Activated CD4-positive, alpha-beta T cell treated with anti-CD3 and anti-CD28 coated beads, Interleukin-2, Interleukin-4, amounts not matched to agents 100 ng/mL and 50 ng/mL, durations not matched to agents 16 hours and 8 hours (primary cell): ENCODE measurements around the gene GSTM4.
A peak's percentile ranks its signal among the peaks of the same experiment; 100 is the strongest.

Experiments used
- DNase-seq: peaks from one replicate; pipeline ENCODE4 v3.0.0-alpha.2; 2020; ENCODE audit warnings: low spot score

GSTM4 gene

DNA sequence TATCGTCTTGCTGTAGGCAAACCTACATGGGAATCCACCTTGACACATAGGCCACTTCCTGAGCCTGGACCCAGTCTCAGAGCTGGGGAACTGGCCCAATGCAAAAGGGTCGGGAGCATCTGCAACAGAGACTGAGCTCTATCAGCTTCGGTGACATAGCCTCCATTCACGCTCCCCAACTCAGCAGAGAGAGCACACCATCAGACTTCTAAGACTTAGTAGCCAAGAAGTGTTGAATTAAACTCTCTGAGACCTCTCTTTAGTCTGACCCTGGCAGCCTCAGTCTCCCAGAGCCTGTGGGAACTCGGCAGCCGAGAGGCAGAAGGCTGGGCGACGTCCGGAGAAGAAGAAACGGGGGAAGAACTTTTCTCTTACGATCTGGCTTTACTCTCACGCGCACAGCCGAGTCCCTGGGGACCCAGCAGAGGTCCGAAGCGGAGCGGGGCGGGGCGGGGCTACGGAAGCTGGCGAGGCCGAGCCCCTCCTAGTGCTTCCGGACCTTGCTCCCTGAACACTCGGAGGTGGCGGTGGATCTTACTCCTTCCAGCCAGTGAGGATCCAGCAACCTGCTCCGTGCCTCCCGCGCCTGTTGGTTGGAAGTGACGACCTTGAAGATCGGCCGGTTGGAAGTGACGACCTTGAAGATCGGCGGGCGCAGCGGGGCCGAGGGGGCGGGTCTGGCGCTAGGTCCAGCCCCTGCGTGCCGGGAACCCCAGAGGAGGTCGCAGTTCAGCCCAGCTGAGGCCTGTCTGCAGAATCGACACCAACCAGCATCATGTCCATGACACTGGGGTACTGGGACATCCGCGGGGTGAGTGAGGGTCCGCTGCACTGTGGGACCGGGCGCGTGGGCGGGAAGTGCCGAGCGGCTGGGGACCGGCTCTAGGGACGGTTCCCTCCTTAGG is at the start of gene GSTM4:
Gene GSTM4, plus strand, starts transcription at position 485 of the 905 bp plus-strand sequence. Its CDS starts 291 bp downstream, at position 776.
- DNase-seq, result peak; percentile 63

DNA sequence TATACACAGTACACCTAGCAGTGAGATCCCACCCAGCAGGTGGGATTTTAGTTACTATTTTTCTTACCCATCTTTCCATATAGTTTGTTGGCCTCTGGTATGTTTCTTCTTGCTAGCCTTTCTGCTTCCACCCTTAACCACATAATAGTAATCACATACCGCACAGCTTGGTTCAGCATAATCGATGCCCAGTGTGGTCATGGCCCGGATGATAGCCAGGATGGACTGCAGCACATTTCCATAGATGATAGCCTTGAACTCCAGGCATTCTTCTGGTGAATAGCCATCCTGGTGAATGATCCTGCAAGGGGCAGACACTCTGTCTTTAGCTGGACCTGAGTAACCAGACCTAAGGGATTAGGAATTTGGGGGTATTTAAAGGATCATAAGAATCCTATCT is 46.0 kb upstream of the GSTM4 start:
- DNase-seq, result no peak

DNA sequence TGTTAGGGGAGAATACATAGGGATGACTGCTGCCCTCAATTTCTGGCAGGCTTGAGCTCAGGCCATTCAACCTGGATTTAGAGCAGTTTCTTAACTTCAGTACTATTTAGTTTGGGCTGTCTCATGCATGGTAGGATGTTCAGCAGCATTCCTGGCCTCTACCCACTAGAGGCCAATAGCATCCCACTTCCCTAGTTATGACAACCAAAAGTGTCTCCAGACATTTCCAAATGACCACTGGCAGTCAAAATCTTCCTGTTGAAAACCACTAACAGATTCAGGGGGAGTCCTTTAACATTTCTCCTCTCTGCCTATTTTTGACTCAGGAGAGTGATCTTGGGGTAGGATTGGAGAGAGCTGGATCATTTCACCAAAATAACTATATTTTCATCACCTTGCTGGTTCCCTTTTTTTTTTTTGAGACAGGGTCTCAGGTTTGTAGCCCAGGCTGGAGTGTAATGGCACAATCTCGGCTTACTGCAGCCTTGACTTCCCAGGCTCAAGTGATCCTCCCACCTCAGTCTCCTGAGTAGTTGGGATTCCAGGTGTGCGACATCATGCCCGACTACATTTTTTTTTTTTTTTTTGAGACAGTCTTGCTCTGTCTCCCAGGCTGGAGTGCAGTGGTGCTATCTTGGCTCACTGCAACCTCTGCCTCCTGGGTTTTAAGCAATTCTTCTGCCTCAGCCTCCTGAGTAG is 45.1 kb upstream of the GSTM4 start:
- DNase-seq, result no peak

DNA sequence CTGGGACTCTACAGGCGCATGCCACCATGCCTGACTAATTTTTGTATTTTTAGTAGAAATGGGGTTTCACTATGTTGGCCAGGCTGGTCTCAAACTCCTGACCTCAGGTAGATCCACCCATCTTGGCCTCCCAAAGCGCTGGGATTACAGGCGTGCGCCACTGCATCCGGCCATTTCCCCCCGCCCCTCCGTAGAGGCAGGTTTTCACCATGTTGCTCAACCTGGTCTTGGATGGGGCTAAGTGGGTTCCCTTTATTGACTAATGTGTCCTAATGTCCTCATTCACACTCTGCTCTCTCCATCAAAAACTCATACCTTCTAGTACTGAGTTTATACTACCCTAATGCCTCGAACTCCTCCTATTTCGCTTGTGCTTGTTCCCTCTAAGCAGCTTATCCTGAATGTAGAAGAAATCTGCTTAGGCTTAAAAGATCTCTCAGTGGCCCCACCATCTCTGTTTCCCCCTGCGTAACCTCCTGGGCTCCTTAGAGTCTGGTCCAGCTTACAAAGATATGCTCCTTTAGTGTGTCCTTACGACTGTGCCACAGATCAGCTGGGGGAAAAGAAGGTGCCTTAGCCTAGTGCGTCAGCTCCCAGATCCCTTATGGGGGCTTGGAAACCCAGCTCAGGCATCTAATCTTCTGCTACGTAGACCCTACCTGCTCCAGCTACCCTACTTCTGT is 44.5 kb upstream of the GSTM4 start:
- no peak for DNase-seq

DNA sequence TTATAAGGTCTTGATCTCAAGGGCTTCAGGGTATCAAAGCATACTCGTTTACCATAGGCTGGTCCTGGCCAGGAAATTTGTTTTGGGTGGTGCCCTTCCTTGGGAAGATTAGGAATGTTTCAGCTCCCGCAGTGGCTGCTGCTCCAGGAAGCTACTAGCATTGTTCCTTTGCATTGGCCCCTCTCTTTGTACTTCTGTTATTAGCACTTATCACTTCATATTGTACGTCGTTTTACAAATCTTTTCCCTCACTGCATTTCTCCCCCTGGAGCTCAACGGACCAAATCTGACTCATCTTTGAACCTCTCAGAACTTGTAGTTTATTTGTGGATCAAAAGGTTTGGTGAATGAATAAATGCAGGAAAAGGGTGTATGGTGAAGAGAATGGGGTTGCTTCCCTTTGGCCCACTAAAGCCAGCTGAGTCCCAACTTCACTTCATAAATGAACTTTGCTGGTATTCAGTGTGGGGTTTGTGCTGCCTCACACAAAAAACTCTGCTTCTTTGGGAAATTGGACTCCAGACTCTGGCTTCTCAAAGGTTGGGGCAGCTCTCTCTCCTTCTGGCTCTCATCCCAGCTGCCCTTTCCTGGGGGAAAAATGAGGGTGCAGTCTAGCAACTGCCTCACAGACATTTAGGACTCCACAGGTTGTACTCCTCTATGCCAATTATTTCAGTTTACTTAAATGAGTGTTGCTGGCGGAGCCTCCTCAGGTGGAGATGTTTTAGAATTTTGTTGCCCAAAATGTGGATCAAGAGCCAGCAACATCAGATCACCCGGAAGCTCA is 42.3 kb upstream of the GSTM4 start:
- DNase-seq, result no peak

DNA sequence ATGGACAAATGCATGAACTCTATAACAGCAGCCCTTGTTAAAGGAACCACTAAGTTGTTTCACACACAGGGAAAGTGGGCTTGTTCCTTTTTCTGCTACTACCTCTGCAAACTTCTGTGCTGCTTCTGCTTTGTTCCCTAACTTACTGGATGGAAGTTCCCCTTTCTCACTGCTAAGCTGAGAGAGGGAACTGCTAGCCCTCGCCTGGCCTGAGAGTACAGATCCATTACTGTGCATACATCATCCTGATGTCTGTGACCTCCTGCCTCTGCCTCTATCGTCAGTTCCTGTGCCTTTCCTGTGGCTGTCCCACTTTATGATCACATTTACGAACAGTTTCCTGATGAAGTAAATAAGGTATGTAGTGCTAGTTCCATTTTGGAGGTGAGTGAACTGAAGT is 40.0 kb upstream of the GSTM4 start:
- no peak for DNase-seq

DNA sequence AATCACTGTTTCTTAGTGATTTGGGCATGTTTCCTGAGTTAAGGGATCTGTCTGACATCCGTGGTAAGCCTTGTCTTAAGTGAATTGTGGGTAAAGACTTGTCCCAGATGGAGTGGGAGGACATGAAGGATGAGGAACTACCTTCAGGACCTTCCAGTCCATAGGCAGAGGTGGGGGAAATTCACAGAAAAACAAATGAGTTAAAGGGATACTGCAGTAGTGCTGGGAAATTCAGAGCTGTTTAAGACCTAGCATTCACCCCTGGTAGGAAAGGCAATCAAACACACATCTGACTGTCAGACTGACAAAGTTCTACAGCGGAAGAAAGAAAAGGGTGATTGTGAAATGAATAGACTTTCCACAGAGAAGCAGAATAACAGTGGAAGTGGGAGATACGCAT is 39.5 kb upstream of the GSTM4 start:
- DNase-seq, result no peak

DNA sequence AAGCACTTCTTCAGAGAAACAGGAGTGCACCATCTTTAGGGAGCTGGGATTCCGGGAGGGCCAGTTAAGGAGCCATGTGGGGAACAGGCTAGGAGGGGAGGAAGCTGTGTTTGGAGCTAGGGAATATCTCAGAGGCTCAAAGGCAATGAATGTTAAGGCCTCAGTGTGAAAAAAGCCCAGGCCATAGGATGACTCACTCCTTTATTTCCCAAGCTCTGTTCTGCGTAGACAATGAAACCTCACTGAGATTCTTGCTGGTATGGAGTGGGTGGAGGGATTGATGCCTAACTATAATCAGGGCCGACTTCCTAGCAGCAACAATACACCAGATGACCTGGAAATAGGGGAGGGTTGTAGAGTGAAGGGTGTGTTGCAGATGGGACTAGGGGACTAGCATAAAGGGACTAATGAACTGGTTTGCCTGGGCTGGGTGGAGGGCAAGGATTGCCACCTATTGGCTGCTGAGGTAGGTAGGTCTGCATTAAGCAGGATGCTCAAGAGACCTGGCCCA is 38.6 kb upstream of the GSTM4 start:
- no peak for DNase-seq

DNA sequence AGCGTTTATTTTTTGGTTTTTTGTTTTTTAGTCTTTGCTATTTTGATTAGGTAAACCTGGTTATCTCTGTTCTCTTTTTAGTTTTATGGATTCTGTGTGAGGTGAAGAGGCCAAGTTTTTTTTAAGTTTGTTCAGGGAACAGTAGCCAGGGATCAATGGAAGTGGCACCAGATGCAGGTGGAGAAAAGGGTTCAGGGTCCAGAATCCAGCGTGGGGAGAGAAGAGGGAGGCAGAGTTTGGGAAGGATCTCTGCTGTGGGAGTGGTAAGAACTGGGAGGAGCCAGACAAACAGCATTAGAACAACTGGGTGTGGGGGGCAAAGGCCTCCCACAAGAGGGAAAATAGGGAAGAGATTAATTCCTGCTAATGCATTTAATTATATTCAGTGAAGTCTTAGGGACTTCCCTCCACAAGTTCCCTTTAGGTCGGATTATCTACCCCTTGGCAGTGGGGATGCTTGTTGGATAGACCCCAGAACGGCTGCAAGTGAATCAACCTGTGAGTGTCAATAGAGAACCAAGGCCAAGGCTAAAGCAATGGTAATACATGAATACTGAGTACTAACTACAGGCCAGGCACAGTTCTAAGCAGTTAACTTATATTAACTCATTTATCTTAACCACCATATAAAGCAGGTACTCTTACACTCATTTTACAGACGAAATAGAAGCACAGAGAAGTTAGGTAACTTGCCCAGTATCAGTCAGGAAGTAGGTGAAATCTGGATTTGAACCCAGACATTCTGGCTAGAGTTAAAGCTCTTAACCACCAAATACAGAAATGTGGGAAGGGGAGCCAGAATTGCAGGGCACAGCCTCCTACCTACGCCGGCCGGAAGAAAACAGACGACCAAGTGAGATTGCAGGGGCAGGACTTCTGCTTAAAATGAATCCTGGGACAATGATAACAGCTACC is 37.0 kb upstream of the GSTM4 start:
- DNase-seq, result no peak

DNA sequence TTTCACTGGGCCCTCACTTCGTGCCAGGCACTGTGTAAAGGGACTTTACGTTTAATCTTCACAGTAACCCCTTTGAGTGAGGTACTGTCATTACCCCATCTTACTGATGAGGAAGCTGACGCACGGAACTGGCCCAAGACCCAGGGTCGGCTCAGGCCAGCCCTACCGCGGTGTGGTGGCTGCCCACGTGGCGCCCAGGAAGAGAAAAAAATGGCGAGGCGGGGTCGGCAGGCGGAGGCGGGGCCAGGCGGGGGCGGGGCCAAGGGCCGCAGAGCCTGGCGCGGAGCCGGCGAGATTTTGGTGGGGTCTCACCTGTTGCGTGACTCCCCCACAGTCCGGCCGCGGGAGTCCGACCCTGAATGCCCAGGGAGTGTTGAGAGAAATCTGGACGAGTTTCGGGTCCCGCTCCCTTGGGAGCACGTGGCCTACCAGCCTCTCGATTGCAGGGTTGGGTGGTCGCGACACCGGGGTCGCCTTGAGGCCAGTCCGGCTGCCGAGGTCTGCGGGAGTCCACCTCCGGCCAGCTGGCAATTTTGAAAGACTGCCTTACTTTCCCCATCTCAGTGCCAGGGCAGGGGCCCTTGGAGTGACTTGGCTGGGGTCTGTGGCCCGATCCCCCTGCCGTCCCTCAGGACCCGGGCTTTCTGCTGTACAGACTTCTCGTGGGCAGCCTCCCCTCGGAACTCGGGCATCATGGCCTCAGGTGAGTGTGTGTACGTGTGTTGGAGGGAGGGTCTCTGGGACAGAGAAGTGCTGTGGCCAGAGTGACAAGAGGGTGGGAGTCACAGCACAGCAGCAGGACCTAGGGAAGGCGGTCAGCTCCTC is 36.1 kb upstream of the GSTM4 start, which contains the start of the genes AMPD2 and GNAT2:
Gene AMPD2, plus strand, starts transcription at position 262 of the 825 bp plus-strand sequence. CDS start 1,339 bp downstream, outside the sequence.
Gene GNAT2, minus strand, starts transcription at position 41 of the 825 bp plus-strand sequence. CDS start 6,746 bp downstream, outside the sequence.
- peak; percentile 82 for DNase-seq

DNA sequence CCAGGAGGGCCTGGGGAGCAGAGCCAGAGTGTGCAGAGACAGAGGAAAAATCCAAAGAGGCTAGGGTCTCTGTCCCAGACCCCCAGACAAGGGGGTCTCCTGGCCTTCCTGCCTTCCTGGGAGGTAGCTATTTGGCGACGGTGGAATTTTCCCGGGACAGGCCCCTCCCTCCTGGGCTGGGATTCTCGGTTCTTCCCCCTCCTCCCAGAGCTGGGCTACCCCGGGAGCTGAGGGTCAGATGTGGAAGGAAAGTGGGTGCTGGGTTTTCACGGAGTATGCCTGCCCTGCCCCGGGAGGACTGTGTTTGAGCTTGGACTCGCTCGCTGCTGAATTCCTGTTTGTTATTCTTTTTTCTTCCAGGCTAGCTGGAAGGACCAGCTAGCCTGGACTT is 35.5 kb upstream of the GSTM4 start:
- no peak for DNase-seq

DNA sequence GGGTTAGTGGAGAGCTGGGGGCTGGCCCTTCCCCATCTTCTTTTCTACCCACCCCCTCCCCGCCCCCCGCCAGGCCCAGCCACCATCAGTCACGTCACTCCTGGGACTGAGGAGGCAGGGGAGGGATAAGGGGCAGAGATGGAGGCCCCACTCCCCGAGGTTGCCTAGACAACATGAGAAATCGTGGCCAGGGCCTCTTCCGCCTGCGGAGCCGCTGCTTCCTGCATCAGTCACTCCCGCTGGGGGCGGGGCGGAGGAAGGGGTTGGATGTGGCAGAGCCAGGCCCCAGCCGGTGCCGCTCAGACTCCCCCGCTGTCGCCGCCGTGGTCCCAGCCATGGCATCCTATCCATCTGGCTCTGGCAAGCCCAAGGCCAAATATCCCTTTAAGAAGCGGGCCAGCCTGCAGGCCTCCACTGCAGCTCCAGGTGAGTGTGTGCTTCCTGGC is 35.0 kb upstream of the GSTM4 start:
- peak; percentile 98 for DNase-seq

DNA sequence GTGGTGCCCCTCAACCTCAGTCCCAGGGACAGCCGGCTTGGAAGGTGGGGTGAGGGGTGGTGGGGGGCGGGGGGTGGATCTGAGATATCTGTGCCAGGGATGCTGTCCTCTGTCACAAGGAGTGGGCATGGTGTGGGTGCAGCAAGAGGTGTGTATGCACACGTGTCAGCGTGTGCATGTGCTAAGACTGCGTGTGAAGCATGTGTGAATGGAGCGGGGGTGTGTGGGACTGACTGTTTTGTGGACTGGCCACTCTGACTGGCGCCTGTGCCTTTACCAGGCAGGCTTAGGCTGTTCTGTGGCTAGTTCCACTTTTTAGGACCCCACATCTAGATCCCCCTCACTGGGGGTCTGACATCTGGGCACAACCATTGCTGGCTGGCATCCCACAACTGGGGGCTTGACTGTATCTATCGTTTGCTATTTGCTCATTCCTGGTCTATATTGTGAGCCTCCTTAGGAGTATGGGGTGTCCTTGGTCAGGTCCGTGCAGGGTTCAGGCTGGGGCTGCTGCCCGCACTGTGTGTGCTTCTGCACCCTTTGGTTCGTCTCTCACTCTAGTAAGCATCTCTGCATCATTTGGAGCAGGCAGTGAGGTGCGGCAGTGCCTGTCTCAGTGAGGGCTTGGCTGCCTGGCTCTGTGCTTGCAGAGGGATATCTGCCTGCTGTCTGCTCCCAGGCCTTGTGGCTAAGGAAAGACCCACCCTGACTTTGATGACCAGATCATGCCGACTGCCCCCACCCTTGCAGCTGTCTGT is 34.3 kb upstream of the GSTM4 start:
- DNase-seq, result no peak

DNA sequence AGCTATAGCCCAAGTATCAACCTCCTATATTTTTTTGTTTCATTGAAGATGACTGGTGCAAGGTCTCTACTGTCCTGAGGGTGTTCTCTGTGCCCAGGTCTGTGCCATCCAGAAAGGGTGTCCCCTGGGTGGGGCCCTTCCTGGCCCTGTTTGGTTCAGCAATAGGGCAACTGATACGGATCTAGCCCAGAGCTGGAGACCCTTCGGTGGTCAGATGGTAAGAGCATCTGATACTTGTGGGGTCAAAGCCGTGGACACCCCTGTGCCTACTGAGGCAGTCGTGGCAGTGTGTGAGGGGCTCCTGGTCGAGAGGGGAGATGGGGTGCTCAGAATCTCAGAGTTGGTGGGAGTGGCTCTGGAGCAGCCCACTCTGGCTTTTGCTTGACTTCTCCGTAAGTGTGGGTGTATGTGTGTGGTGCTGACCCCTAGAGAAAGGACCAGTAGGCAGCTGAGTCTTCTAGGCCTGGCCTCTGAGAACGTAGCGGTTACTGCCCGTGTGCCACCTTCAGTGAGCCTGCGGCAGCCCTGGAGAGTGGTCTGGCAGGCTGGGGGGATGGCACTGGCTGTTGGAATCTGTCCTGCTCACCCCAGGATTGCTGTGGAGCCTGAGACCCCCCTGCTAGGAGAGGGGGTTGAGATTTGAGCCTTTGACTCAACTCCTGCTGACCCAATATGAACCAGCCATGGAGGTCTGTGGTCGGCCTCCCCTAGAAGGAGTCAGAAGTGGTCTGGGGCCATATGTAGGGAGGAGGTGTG is 33.6 kb upstream of the GSTM4 start:
- no peak for DNase-seq

DNA sequence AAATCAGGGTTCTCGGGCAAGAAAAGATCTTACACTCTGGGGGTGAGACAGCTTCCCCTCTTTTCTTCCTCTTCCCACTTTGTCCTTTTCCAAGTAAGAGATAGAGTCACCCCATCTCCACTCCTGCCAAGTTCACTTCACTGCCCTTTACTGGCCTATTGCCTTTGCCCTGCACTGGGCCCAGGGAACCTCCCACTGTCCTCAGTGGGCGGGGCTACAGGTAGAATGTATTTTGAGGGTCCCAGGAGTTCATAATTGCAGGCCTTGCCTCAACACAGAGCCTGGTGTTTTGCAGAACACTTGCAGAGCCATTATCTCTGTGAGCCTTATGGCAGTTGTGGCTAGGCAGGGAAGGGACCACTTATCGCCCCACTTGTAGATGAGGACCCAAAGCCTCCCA is 33.0 kb upstream of the GSTM4 start:
- DNase-seq, result no peak

DNA sequence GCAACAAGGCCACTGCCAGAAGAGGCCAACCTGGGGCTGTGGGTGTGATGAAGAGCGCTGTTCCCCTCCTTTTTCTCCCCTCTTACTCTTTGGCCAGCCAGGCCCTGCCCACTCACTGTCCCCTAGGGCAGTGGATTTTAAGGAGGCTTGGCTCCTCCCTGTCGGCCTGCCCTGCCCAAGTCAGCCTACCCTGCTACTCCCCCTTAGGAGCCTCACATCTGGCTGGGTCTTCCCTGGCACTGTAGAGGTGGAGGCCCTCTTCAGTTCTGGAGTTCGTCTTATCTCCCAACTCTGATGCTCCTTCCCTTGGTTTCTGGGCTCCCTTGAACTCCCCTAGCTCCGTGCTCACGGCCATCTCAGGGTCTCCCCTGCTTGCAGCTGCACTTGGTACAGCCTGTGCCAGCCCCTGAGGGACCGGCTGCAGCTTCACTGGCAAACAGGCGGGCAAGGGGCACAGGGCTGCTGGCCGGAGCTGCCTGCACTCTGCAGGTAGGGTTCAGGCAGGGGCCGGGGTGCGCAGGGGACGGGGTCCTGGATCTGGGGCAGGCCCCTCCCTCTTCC is 32.2 kb upstream of the GSTM4 start:
- no peak for DNase-seq

DNA sequence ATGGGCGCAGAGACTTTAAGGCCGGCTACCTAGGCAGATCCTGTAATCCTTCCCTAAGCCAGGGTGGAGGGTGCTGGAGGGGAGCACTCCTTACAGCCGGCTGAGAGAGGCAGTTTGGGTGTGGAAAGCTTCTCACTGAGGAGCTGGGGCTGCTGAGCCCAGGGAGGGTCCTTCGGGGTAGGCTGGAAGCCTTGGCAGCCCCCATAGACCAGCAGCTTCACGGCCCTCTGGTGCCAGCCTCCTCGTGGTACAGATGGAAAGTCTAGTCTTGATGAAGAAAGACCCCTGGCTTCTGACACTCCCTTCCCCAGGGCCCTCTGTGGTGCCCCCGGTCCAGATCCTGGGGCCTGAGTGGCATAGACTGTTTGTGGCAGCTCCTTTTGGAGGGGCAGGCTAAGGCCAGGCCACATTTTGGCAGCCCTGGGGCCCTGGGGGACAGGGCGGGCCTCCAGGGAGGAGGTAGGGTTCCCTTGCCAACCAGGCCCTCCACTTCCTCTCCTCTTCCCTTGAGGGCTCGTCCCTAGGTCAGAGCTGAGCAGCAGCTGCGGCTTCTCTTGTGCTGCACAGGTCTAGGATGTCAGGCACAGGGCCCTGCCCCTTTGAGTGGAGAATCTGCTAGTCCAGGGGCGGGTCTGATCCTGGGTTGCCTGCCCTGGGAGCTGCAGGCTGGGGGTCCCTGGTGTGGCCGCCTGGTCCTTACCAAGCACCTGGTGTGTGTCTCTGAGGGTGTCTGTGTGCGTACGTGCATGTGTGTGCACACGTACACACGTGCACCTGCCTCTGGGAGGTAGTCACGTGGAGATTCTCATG is 31.5 kb upstream of the GSTM4 start:
- no peak for DNase-seq
